Endothelial cell of umbilical vein (primary cell): ENCODE results near the gene ATP6V1A. TPM values are rescaled to one million over a fixed set of nuclear protein-coding genes. Genes with fewer than 3 reads are reported as not detected.

Experiments
- BruUV-seq: library from RNA; stranded (reverse); fragments of 400-500 nt; replicated peaks from 2 replicates; lab custom pipeline; 2021; lab: Mats Ljungman, UMichigan
- CTCF ChIA-PET: fragments of 300-600, 350-600 bp; sonication (Branson Sonifier 250); formaldehyde crosslinking; loops from one replicate; lab custom pipeline; 2021; ENCODE audit warnings: antibody characterized with exemption, inconsistent platforms; lab: Charles Lee
- POLR2A ChIA-PET: fragments of 300-600, 350-600 bp; sonication (Branson Sonifier 250); formaldehyde crosslinking; loops from one replicate; lab custom pipeline; 2021; ENCODE audit warnings: antibody characterized with exemption, inconsistent platforms; lab: Charles Lee
- DNase-seq: peaks from one replicate; pipeline ENCODE4 v3.0.0-alpha.2; 2011; ENCODE audit warnings: low read depth, low spot score
- FAIRE-seq: peaks from 2 replicates; lab custom pipeline; 2011; peaks lifted over from hg19 to GRCh38; lab: Jason Lieb, UNC
- H2AFZ ChIP-seq: 2 replicates; pipeline ENCODE4 v1.6.0; 2012; ENCODE audit warnings: low read depth, low read length, control low read depth, inconsistent platforms
- H3K27ac ChIP-seq: 2 replicates; pipeline ENCODE4 v1.5.1; 2011; ENCODE audit warnings: low read depth, mild to moderate bottlenecking, control low read depth, low read length, moderate library complexity; ENCODE audit not compliant: insufficient read depth
- H3K27me3 ChIP-seq, 2 experiments: 2 replicates each; pipeline versions ENCODE4 v1.6.0 to v1.6.1; 2011; ENCODE audit warnings: low read length in 2 of 2, mixed read lengths in 1 of 2; ENCODE audit not compliant: control insufficient read depth in 2 of 2, insufficient read depth in 2 of 2
- H3K36me3 ChIP-seq, 2 experiments: 2 replicates in 1 of 2; 3 replicates in 1 of 2; pipeline ENCODE4 v1.5.1; 2011; ENCODE audit warnings: low read length in 2 of 2, mild to moderate bottlenecking in 1 of 2, moderate library complexity in 1 of 2; ENCODE audit not compliant: control insufficient read depth in 2 of 2, insufficient read depth in 2 of 2; ENCODE audit errors: extremely low read depth in 1 of 2
- H3K4me1 ChIP-seq: 3 replicates; pipeline ENCODE4 v1.5.1; 2011; ENCODE audit warnings: mild to moderate bottlenecking, low read length; ENCODE audit not compliant: control insufficient read depth, insufficient read depth; ENCODE audit errors: extremely low read depth
- H3K4me2 ChIP-seq: 2 replicates; pipeline ENCODE4 v1.6.1; 2011; ENCODE audit warnings: low read length, control low read depth, mixed read lengths; ENCODE audit not compliant: insufficient read depth
- H3K4me3 ChIP-seq, 3 experiments: fragments of 200-600 bp in 1 of 3; sonication (generic), shearing (Covaris generic) in 1 of 3; replicated peaks in 1 of 3; 2 replicates each; pipeline ENCODE4 v1.5.1; 2011 to 2016; ENCODE audit warnings: control low read depth in 3 of 3, low read length in 3 of 3, mild to moderate bottlenecking in 2 of 3, inconsistent platforms in 1 of 3, low read depth in 1 of 3, moderate library complexity in 1 of 3; ENCODE audit not compliant: insufficient read depth in 1 of 3
- H3K79me2 ChIP-seq: 2 replicates; pipeline ENCODE4 v1.6.0; 2012; ENCODE audit warnings: low read length, inconsistent platforms; ENCODE audit not compliant: control insufficient read depth, insufficient read depth
- H3K9ac ChIP-seq: replicated peaks from 2 replicates; pipeline ENCODE3; 2011; ENCODE audit warnings: low read length, control low read depth; ENCODE audit not compliant: insufficient read depth; ENCODE audit errors: extremely low read depth
- H3K9me1 ChIP-seq: replicated peaks from 3 replicates; pipeline ENCODE4 v1.6.0; 2011; ENCODE audit warnings: mild to moderate bottlenecking, low read length; ENCODE audit not compliant: control insufficient read depth, insufficient read depth; ENCODE audit errors: extremely low read depth
- H3K9me3 ChIP-seq: replicated peaks from 2 replicates; pipeline ENCODE4 v1.5.1; 2012; ENCODE audit warnings: low read length, inconsistent platforms; ENCODE audit not compliant: control insufficient read depth, insufficient read depth
- H4K20me1 ChIP-seq: replicated peaks from 2 replicates; pipeline ENCODE3; 2011; ENCODE audit warnings: mild to moderate bottlenecking, low read length; ENCODE audit not compliant: control insufficient read depth, insufficient read depth; ENCODE audit errors: extremely low read depth
- EZH2 ChIP-seq: IDR thresholded peaks from 2 replicates; pipeline ENCODE4 v1.6.1; 2012; ENCODE audit warnings: borderline replicate concordance, low read depth, mild to moderate bottlenecking, moderate library complexity, low read length, inconsistent platforms; ENCODE audit not compliant: severe bottlenecking
- FOS ChIP-seq: IDR thresholded peaks from 2 replicates; pipeline ENCODE4 v1.6.1; 2011; ENCODE audit warnings: mild to moderate bottlenecking, low read length, moderate library complexity, borderline replicate concordance; ENCODE audit not compliant: insufficient read depth
- GATA2 ChIP-seq: IDR thresholded peaks from 2 replicates; pipeline ENCODE4 v1.7.0; 2011; ENCODE audit warnings: low read depth, mild to moderate bottlenecking, moderate library complexity, mixed read lengths, low read length; ENCODE audit not compliant: insufficient read length, insufficient read depth
- JUN ChIP-seq: IDR thresholded peaks from 2 replicates; pipeline ENCODE4 v1.6.1; 2011; ENCODE audit warnings: borderline replicate concordance, low read depth; ENCODE audit not compliant: insufficient read length, insufficient read depth
- MYC ChIP-seq: IDR thresholded peaks from one replicate; pipeline ENCODE4 v1.6.1; 2011; ENCODE audit warnings: mild to moderate bottlenecking, low read depth, low read length
- POLR2A ChIP-seq: IDR thresholded peaks from 2 replicates; pipeline ENCODE4 v1.6.1; 2012; ENCODE audit warnings: low read depth, mild to moderate bottlenecking, control low read depth, low read length
- POLR2AphosphoS5 ChIP-seq: IDR thresholded peaks from 2 replicates; pipeline ENCODE4 v1.6.1; 2012; ENCODE audit warnings: low read depth, mild to moderate bottlenecking, control low read depth, low read length, moderate library complexity; ENCODE audit not compliant: insufficient read depth
- dilution Hi-C: fragments of 300-500 bp; cut with MboI; formaldehyde crosslinking; loops from one replicate; pipeline ENCODE4 v1.15.0; 2019; ENCODE audit warnings: low sequenced_read_pairs; ENCODE audit not compliant: extremely low pct_ligation_motif_present
- intact Hi-C: fragments of 100-400 bp; cut with micrococcal nuclease; formaldehyde crosslinking; loops from one replicate; pipeline ENCODE4 v1.10.0; 2022
- polyA plus RNA-seq, 4 experiments: library from polyadenylated mRNA; depleted of rRNA in 3 of 4; stranded (reverse) in 3 of 4; unstranded in 1 of 4; fragments of >200 nt; gene quantifications; 2 replicates each; pipeline versions ENCODE4 v1.2.1 to v1.2.3, GENCODE V29; 2011 to 2012; ENCODE audit warnings: missing spikeins in 1 of 4
- total RNA-seq: library from RNA; stranded (reverse); gene quantifications from 2 replicates; pipeline ENCODE4 v1.2.3, GENCODE V29; 2021
- TF ChIP-seq, protein P1 (sequence below), 2 donors: IDR thresholded peaks; 1 replicate in 1 of 2; 2 replicates in 1 of 2; pipeline ENCODE4 v1.5.1; 2011; ENCODE audit warnings: low read length in 2 of 2, mild to moderate bottlenecking in 2 of 2, moderate library complexity in 2 of 2, control low read depth in 1 of 2, inconsistent platforms in 1 of 2, low read depth in 1 of 2; ENCODE audit not compliant: insufficient read depth in 1 of 2; ENCODE audit errors: extremely low read depth in 1 of 2
- TF ChIP-seq, protein P2 (sequence below): IDR thresholded peaks from 2 replicates; pipeline ENCODE4 v1.6.1; 2011; ENCODE audit not compliant: insufficient read depth, insufficient read length

ATP6V1A gene
- total and polyA plus RNA-seq, 2 donors (not counting 3 experiments of a cell fraction or from before 2014, with no cell fraction given) = 20.9 to 96.9 TPM

DNA sequence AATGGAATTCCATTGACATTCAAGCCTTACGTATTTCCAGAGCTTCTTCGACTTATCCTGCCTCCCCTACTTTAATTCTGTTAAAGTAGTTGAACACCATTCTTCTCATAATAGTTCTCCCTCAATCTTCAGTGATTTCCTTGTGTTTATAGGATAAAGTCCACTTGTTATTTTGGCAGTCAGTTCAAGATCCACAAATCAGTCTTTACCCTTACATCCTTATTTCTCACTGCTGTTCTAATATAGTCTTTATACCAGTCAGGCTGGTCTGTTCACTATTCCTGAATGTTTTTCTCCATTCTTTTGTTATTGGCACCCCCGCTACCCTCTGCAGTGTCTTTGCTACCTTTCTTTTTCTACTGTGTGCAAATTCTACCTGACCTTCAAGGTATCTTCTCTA is 29.7 kb downstream of the ATP6V1A start:
- BruUV-seq = no TSS peak
- H3K4me3 ChIP-seq = no peak overlapping the region
- DNase-seq = no peak
- TF ChIP-seq, protein P1, sequence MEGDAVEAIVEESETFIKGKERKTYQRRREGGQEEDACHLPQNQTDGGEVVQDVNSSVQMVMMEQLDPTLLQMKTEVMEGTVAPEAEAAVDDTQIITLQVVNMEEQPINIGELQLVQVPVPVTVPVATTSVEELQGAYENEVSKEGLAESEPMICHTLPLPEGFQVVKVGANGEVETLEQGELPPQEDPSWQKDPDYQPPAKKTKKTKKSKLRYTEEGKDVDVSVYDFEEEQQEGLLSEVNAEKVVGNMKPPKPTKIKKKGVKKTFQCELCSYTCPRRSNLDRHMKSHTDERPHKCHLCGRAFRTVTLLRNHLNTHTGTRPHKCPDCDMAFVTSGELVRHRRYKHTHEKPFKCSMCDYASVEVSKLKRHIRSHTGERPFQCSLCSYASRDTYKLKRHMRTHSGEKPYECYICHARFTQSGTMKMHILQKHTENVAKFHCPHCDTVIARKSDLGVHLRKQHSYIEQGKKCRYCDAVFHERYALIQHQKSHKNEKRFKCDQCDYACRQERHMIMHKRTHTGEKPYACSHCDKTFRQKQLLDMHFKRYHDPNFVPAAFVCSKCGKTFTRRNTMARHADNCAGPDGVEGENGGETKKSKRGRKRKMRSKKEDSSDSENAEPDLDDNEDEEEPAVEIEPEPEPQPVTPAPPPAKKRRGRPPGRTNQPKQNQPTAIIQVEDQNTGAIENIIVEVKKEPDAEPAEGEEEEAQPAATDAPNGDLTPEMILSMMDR (IDR thresholded peaks at IDR 0.05; ENCODE audit: extremely low read depth in 1 of 2, insufficient read depth in 1 of 2, low read depth in 1 of 2, low read length in 2 of 2) = no peak
- TF ChIP-seq POLR2A (no peak), MYC (no peak), FOS (no peak), POLR2AphosphoS5 (no peak), EZH2 (no peak), JUN (no peak), GATA2 (no peak)
- TF ChIP-seq, protein P2, sequence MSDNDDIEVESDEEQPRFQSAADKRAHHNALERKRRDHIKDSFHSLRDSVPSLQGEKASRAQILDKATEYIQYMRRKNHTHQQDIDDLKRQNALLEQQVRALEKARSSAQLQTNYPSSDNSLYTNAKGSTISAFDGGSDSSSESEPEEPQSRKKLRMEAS = no peak
- H2AFZ ChIP-seq = no peak overlapping the region
- intact Hi-C loops = no loop called here
- H4K20me1 ChIP-seq = no peaks in the 10 kb centered on the region
- H3K4me1 ChIP-seq = no peaks in the 10 kb centered on the region
- no peaks in the 10 kb centered on the region for H3K9me1 ChIP-seq
- no peak overlapping the region for H3K9ac ChIP-seq
- H3K27ac ChIP-seq = no peak overlapping the region
- peaks cover 2% of the 10 kb centered on the region for H3K79me2 ChIP-seq
- peak; percentile 4 for FAIRE-seq
- no peaks in the 10 kb centered on the region for H3K9me3 ChIP-seq
- no peak overlapping the region for H3K4me2 ChIP-seq
- ChIA-PET POLR2A (no interaction called here), CTCF (interaction anchor here (1.1 kb wide), 1 partner anchor 12 kb away, joined by 3 read pairs; no protein-coding TSS in a partner anchor)
- dilution Hi-C loops = no loop called here
- peaks cover 0 to 5% of the 10 kb centered on the region in 2 experiments for H3K36me3 ChIP-seq
- no peaks in the 10 kb centered on the region for H3K27me3 ChIP-seq
